ENCODE results near the gene JPT2.

JPT2 gene

GRCh38 chr16:1651974-1652312 is 26.1 kb upstream of the JPT2 start:
- no peak for DNase-seq (ENCODE audit: low read depth)

- DNase-seq (ENCODE audit: low read depth) = no peak
Observed at GRCh38 chr16:1653023-1653422, 25.1 kb upstream of the JPT2 start.

GRCh38 chr16:1654505-1655268 is 23.4 kb upstream of the JPT2 start:
- no peak for DNase-seq (ENCODE audit: low read depth)

GRCh38 chr16:1655269-1655807 is 22.7 kb upstream of the JPT2 start:
- DNase-seq (ENCODE audit: low read depth) = no peak

GRCh38 chr16:1655909-1656807 is 21.9 kb upstream of the JPT2 start:
- no peak for DNase-seq (ENCODE audit: low read depth)

- DNase-seq (ENCODE audit: low read depth) = no peak
Observed at GRCh38 chr16:1656808-1657617, 21.1 kb upstream of the JPT2 start.

- DNase-seq (ENCODE audit: low read depth) = no peak
Observed at GRCh38 chr16:1657841-1658240, 20.2 kb upstream of the JPT2 start.

- DNase-seq (ENCODE audit: low read depth) = no peak
Observed at GRCh38 chr16:1659031-1659430, 19.0 kb upstream of the JPT2 start.

GRCh38 chr16:1661826-1662225 is 16.3 kb upstream of the JPT2 start:
- no peak for DNase-seq (ENCODE audit: low read depth)

GRCh38 chr16:1662543-1662942 is 15.5 kb upstream of the JPT2 start:
- DNase-seq (ENCODE audit: low read depth) = no peak

- DNase-seq (ENCODE audit: low read depth) = no peak
Observed at GRCh38 chr16:1665829-1666228, 12.2 kb upstream of the JPT2 start.

GRCh38 chr16:1666316-1666715 is 11.8 kb upstream of the JPT2 start:
- no peak for DNase-seq (ENCODE audit: low read depth)

GRCh38 chr16:1667271-1667670 is 10.8 kb upstream of the JPT2 start:
- no peak for DNase-seq (ENCODE audit: low read depth)

GRCh38 chr16:1667916-1668315 is 10.2 kb upstream of the JPT2 start:
- no peak for DNase-seq (ENCODE audit: low read depth)

- DNase-seq (ENCODE audit: low read depth) = no peak
Observed at GRCh38 chr16:1668612-1669319, 9.3 kb upstream of the JPT2 start.

GRCh38 chr16:1669698-1670097 is 8.4 kb upstream of the JPT2 start:
- no peak for DNase-seq (ENCODE audit: low read depth)

- no peak for DNase-seq (ENCODE audit: low read depth)
Observed at GRCh38 chr16:1670371-1670770, 7.7 kb upstream of the JPT2 start.

- no peak for DNase-seq (ENCODE audit: low read depth)
Observed at GRCh38 chr16:1670866-1671265, 7.2 kb upstream of the JPT2 start.

GRCh38 chr16:1673424-1674151 is 4.5 kb upstream of the JPT2 start:
- no peak for DNase-seq (ENCODE audit: low read depth)

- no peak for DNase-seq (ENCODE audit: low read depth)
Observed at GRCh38 chr16:1674306-1674705, 3.8 kb upstream of the JPT2 start.

All from non-pigmented ciliary epithelial cell (primary cell).